BLaER1 (cell line): ENCODE data around the gene GAST.
A peak's percentile ranks its signal among the peaks of the same experiment; 100 is the strongest.
"Not testable (repeated sequence)": the region's sequence is repeated elsewhere in the genome, so short reads cannot be mapped to it uniquely, and the experiment has no call there.

Experiments
- H3K27ac ChIP-seq: shearing (Covaris generic); formaldehyde crosslinking; 2 replicates; pipeline ENCODE4 v1.8.1; 2022
- H3K27me3 ChIP-seq: shearing (Covaris generic); formaldehyde crosslinking; 2 replicates; pipeline ENCODE4 v1.8.1; 2022
- H3K36me3 ChIP-seq: shearing (Covaris generic); formaldehyde crosslinking; 2 replicates; pipeline ENCODE4 v1.8.1; 2022
- H3K4me1 ChIP-seq: shearing (Covaris generic); formaldehyde crosslinking; 2 replicates; pipeline ENCODE4 v1.8.1; 2022
- H3K4me2 ChIP-seq: shearing (Covaris generic); formaldehyde crosslinking; 2 replicates; pipeline ENCODE4 v1.8.1; 2022
- H3K4me3 ChIP-seq: shearing (Covaris generic); formaldehyde crosslinking; 2 replicates; pipeline ENCODE4 v1.8.1; 2022
- H3K9ac ChIP-seq: shearing (Covaris generic); formaldehyde crosslinking; 2 replicates; pipeline ENCODE4 v1.8.1; 2022
- H3K9me3 ChIP-seq: shearing (Covaris generic); formaldehyde crosslinking; 2 replicates; pipeline ENCODE4 v1.8.1; 2022
- H4K20me1 ChIP-seq: shearing (Covaris generic); formaldehyde crosslinking; 2 replicates; pipeline ENCODE4 v1.8.1; 2022
- Cebpa-rat ChIP-seq: shearing (Covaris generic); IDR thresholded peaks from 2 replicates; pipeline ENCODE4 v1.8.1; 2022

The GAST gene

DNA sequence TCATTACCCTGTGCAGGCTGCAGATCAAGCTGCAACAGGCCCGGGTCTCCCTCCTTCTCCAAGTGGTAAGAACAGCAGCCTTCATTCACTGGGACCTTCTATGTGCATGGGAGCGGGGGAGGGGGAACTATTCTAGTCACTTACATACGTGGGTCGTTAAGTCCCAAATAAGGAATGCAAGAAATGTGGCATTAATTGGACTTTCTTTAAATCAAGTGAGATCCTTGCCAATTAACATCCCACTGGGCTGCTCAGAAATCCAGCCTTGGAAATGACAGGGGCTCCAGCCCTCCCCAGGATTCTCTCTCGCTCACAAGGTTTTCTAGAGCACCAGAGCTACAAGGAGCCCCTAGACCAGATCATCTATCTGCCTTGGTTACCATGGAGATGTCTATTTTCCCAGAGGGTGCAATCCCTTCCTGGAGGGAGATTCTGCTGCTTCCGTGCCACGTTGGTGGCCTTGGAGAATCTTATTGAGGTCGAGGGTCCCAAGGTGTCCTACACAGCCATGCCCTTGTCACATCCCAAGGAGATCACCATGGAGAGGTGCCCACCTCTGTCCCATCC lies 28.6 kb upstream of the GAST start:
- H3K36me3 ChIP-seq: no peaks in the 10 kb centered on the region
- peaks cover 25% of the 10 kb centered on the region for H3K4me1 ChIP-seq
- H3K27ac ChIP-seq: no peak overlapping the region
- TF ChIP-seq Cebpa-rat: no peak
- H4K20me1 ChIP-seq: no peaks in the 10 kb centered on the region
- no peak overlapping the region for H3K9ac ChIP-seq
- no peak overlapping the region for H3K4me2 ChIP-seq
- no peak overlapping the region for H3K4me3 ChIP-seq
- no peaks in the 10 kb centered on the region for H3K27me3 ChIP-seq
- peaks cover 11% of the 10 kb centered on the region for H3K9me3 ChIP-seq

- Histone ChIP-seq H3K4me1 (peaks cover 20% of the 10 kb centered on the region), H4K20me1 (peaks cover 3% of the 10 kb centered on the region; the same call in 1 of the 2 replicates), H3K27ac (no peak overlapping the region), H3K9ac (no peak overlapping the region), H3K4me3 (no peak overlapping the region), H3K9me3 (peaks cover 9% of the 10 kb centered on the region), H3K36me3 (no peaks in the 10 kb centered on the region), H3K4me2 (no peak overlapping the region), H3K27me3 (no peaks in the 10 kb centered on the region)
- TF ChIP-seq Cebpa-rat: no peak
Observed at GRCh38 chr17:41684035-41684434, 28.1 kb upstream of the GAST start.

DNA sequence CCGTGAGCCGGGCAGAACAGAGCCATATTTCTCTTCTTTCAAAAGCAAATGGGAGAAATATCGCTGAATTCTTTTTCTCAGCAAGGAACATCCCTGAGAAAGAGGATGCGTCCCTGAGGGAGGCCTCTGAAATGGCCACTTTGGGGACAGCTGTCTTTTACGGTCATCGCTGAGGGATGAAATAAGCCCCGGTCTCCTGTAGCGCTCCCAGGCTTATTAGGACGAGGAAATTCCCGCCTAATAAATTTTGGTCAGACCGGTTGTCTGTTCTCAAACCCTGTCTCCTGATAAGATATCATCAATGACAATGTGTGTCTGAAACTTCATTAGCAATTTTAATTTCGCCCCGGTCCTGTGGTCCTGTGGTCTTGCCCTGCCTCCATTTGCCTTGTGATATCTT lies 26.4 kb upstream of the GAST start:
- peaks cover 19% of the 10 kb centered on the region for H4K20me1 ChIP-seq
- H3K9me3 ChIP-seq, H3K9ac ChIP-seq, H3K4me2 ChIP-seq, H3K27me3 ChIP-seq, H3K4me3 ChIP-seq, H3K27ac ChIP-seq: not testable (repeated sequence)
- H3K36me3 ChIP-seq: peaks cover 14% of the 10 kb centered on the region
- peaks cover 23% of the 10 kb centered on the region for H3K4me1 ChIP-seq

DNA sequence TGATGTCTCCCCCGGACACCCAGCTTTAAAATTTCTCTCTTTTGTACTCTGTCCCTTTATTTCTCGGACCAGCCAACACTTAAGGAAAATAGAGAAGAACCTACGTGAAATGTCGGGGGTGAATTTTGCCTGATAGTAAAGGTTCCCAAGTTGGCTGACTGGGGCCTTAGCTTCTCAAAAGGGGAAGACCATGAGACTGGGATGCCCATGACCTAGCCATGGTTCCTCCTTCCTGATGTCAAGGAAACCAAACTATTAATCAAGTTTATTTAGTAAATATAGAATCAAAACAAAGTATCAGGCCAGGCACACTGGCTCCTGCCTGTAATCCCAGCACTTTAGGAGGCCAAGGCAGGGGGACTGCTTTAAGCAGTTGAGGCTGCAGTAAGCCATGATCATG lies 25.9 kb upstream of the GAST start:
- Histone ChIP-seq H3K36me3 (peaks cover 19% of the 10 kb centered on the region), H3K27ac (no peak overlapping the region), H3K4me3 (no peak overlapping the region), H3K9ac (no peak overlapping the region), H3K9me3 (peaks cover 9% of the 10 kb centered on the region), H3K27me3 (no peaks in the 10 kb centered on the region), H3K4me2 (no peak overlapping the region), H3K4me1 (peaks cover 28% of the 10 kb centered on the region), H4K20me1 (peaks cover 24% of the 10 kb centered on the region)
- no peak for TF ChIP-seq Cebpa-rat

GRCh38 chr17:41687828-41688640 lies 24.1 kb upstream of the GAST start:
- peak overlapping the region; percentile 83 for H3K4me2 ChIP-seq
- H3K9ac ChIP-seq: peak overlapping the region; percentile 100
- peaks cover 42% of the 10 kb centered on the region for H4K20me1 ChIP-seq
- no peak for TF ChIP-seq Cebpa-rat
- H3K27me3 ChIP-seq: no peaks in the 10 kb centered on the region
- H3K9me3 ChIP-seq: peaks cover 9% of the 10 kb centered on the region
- H3K36me3 ChIP-seq: peaks cover 37% of the 10 kb centered on the region
- H3K4me1 ChIP-seq: peaks cover 30% of the 10 kb centered on the region
- H3K4me3 ChIP-seq: peak overlapping the region; percentile 96
- H3K27ac ChIP-seq: peak overlapping the region; percentile 68

DNA sequence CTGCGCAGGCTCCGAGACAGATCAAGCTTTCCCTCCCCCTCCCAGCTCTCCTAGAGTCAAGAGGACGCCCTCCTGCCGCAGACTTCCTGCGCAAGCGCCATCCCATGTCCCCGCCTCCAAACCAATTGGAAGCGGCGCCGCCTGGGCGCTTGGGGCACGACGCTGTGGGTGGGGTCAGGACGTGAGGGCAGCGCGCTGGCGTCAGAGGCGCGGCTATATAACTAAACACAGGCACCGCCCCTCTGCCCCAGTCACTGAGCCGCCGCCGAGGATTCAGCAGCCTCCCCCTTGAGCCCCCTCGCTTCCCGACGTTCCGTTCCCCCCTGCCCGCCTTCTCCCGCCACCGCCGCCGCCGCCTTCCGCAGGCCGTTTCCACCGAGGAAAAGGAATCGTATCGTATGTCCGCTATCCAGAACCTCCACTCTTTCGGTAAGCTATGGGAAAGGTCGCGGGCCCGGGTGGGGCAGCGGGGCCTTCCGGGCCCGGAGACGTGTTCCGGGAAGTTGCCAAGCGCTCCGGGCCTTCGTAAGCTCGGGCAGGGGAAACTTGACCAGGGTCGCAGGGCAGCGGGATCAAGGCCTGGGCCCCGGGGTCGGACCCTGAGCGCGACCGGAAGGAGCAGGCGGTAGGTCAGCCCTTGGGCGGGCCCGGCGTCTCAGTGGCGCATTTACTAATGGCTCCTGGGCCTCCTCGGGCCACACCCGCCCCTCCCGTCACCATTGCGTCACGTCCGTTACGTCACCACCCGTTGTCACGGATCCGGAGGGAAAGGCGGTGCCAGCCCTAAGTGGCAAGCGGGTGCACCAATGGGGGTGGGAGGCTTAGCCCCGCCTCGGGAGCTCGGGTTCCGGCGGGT lies 23.3 kb upstream of the GAST start, which contains the start of gene EIF1:
EIF1 (plus strand) TSS at position 245 of the 856 bp plus-strand sequence; CDS start at position 399, 154 bp downstream.
- TF ChIP-seq Cebpa-rat: peak; percentile 88
- Histone ChIP-seq H3K36me3 (peaks cover 45% of the 10 kb centered on the region), H3K4me2 (peak within 1 kb of the TSS; percentile 94), H4K20me1 (peaks cover 50% of the 10 kb centered on the region), H3K9ac (peak within 1 kb of the TSS; percentile 100), H3K27ac (peak within 1 kb of the TSS; percentile 100), H3K4me1 (peaks cover 30% of the 10 kb centered on the region), H3K27me3 (no peaks in the 10 kb centered on the region), H3K4me3 (peak within 1 kb of the TSS; percentile 96), H3K9me3 (peaks cover 9% of the 10 kb centered on the region)

DNA sequence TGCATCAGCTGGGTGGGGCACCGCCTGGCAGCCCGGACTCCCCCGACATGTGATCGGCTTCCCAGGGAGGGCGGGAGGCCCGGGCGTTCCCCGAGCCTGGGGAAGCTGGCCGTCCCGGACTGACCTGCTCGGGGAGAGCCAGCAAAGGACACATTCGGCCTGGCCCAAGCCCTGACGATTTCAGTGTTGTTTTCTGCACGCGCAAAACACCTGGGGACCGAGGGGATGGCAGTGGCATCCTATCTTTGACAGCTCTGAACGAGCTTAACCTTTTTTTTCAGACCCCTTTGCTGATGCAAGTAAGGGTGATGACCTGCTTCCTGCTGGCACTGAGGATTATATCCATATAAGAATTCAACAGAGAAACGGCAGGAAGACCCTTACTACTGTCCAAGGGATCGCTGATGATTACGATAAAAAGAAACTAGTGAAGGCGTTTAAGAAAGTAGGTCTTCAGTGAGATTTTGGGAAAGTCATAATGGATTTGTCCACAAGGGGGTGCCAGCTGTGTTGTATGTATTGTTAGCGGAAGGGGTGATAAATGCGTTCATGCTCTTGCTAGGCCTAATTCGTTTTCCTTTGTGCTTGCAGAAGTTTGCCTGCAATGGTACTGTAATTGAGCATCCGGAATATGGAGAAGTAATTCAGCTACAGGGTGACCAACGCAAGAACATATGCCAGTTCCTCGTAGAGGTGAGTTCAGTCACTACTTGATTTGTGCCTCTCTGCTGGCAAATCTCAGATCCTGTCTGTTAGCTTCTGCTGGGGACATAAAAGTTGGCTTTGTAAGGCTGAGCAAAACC lies 22.4 kb upstream of the GAST start:
- peak overlapping the region; percentile 96 for H3K4me3 ChIP-seq
- H3K9ac ChIP-seq: peak overlapping the region; percentile 100
- peak overlapping the region; percentile 100 for H3K27ac ChIP-seq
- TF ChIP-seq Cebpa-rat: no peak
- peak overlapping the region; percentile 94 for H3K4me2 ChIP-seq
- H3K36me3 ChIP-seq: peaks cover 54% of the 10 kb centered on the region
- H3K4me1 ChIP-seq: peaks cover 30% of the 10 kb centered on the region
- no peaks in the 10 kb centered on the region for H3K27me3 ChIP-seq
- peaks cover 9% of the 10 kb centered on the region for H3K9me3 ChIP-seq
- H4K20me1 ChIP-seq: peaks cover 52% of the 10 kb centered on the region

GRCh38 chr17:41690497-41690896 lies 21.6 kb upstream of the GAST start:
- Histone ChIP-seq H3K36me3 (peaks cover 62% of the 10 kb centered on the region), H3K4me2 (peak overlapping the region; percentile 94), H3K9ac (peak overlapping the region; percentile 100), H3K9me3 (peaks cover 9% of the 10 kb centered on the region), H3K4me1 (peaks cover 30% of the 10 kb centered on the region), H3K27me3 (no peaks in the 10 kb centered on the region), H4K20me1 (peaks cover 52% of the 10 kb centered on the region), H3K27ac (peak overlapping the region; percentile 100), H3K4me3 (peak overlapping the region; percentile 96)
- no peak for TF ChIP-seq Cebpa-rat
